HCT116 (cell line): ENCODE data around the gene AMER3. TPM values are rescaled to one million over a fixed set of nuclear protein-coding genes. Genes with fewer than 3 reads are reported as not detected.

Experiments
- ATAC-seq: fragments of 200-7000 bp; cut with Tn5 transposase; 2 replicates; pipeline ENCODE4 v1.9.1; 2020; ENCODE audit warnings: mild to moderate bottlenecking, moderate library complexity
- BruUV-seq: library from RNA; stranded (reverse); fragments of 400-500 nt; replicated peaks from 2 replicates; lab custom pipeline; 2021; lab: Mats Ljungman, UMichigan
- CTCF ChIA-PET: fragments of 300-600 bp; sonication (Branson Sonifier 250); formaldehyde crosslinking; loops from one replicate; lab custom pipeline; 2021; ENCODE audit warnings: antibody characterized with exemption; lab: Charles Lee
- POLR2A ChIA-PET: fragments of 300-600, 350-600 bp; sonication (Branson Sonifier 250); formaldehyde crosslinking; loops from one replicate; lab custom pipeline; 2021; ENCODE audit warnings: antibody characterized with exemption; lab: Charles Lee
- RAD21 ChIA-PET, 2 experiments: fragments of 300-600 bp; sonication (Branson Sonifier 250); formaldehyde crosslinking; loops; one replicate each; lab custom pipeline; 2023; ENCODE audit warnings: low total read pairs in 2 of 2; ENCODE audit not compliant: uncharacterized antibody in 2 of 2, unreplicated experiment in 2 of 2, low non-redundant PET in 1 of 2; lab: Charles Lee
- DNase-seq: peaks from one replicate; pipeline ENCODE4 v3.0.0-alpha.2; 2010; ENCODE audit warnings: low read depth, low spot score
- H2AFZ ChIP-seq: fragments of 200-600 bp; shearing (Covaris generic), sonication (generic); 2 replicates; pipeline ENCODE4 v1.6.1; 2017; ENCODE audit warnings: low read depth, mixed run types, mixed read lengths, antibody characterized with exemption, low read length; ENCODE audit not compliant: poor library complexity, severe bottlenecking
- H3K27ac ChIP-seq: 2 replicates; pipeline ENCODE4 v1.5.1; 2012; ENCODE audit warnings: low read depth, low read length
- H3K27me3 ChIP-seq: fragments of 200-600 bp; sonication (generic); 2 replicates; pipeline ENCODE4 v1.6.1; 2016; ENCODE audit warnings: mixed run types, low read length, mixed read lengths; ENCODE audit not compliant: insufficient read depth
- H3K36me3 ChIP-seq, 2 experiments: fragments of 200-500 bp in 1 of 2; fragments of 200-600 bp in 1 of 2; sonication (Bioruptor generic) in 1 of 2; sonication (generic) in 1 of 2; 2 replicates each; pipeline versions ENCODE4 v1.5.1 to v1.6.1; 2014 to 2016; ENCODE audit warnings: low read length in 2 of 2, inconsistent platforms in 1 of 2, mixed read lengths in 1 of 2, mixed run types in 1 of 2; ENCODE audit not compliant: insufficient read depth in 2 of 2, control insufficient read depth in 1 of 2
- H3K4me1 ChIP-seq, 2 experiments: fragments of 200-600 bp in 1 of 2; sonication (generic) in 1 of 2; 2 replicates each; pipeline versions ENCODE4 v1.5.1 to v1.6.1; 2012 to 2017; ENCODE audit warnings: low read length in 2 of 2, inconsistent platforms in 1 of 2, mild to moderate bottlenecking in 1 of 2, mixed read lengths in 1 of 2, mixed run types in 1 of 2, moderate library complexity in 1 of 2; ENCODE audit not compliant: insufficient read depth in 2 of 2, control insufficient read depth in 1 of 2
- H3K4me2 ChIP-seq: fragments of 200-600 bp; sonication (generic); 2 replicates; pipeline ENCODE4 v1.6.1; 2017; ENCODE audit warnings: mixed run types, low read length, mixed read lengths
- H3K4me3 ChIP-seq, 2 experiments: fragments of 200-600 bp in 1 of 2; sonication (generic) in 1 of 2; replicated peaks in 1 of 2; 2 replicates each; pipeline ENCODE4 v1.5.1; 2011 to 2016; ENCODE audit warnings: low read length in 2 of 2, control low read depth in 1 of 2, low read depth in 1 of 2, mild to moderate bottlenecking in 1 of 2, mixed read lengths in 1 of 2, mixed run types in 1 of 2
- H3K79me2 ChIP-seq: fragments of 200-600 bp; sonication (generic); 2 replicates; pipeline ENCODE4 v1.6.1; 2017; ENCODE audit warnings: mild to moderate bottlenecking, mixed run types, low read length, moderate library complexity, mixed read lengths; ENCODE audit not compliant: insufficient read depth
- H3K9ac ChIP-seq: fragments of 200-600 bp; sonication (generic); 2 replicates; pipeline ENCODE4 v1.6.1; 2016; ENCODE audit warnings: low read length, mixed read lengths
- H3K9me2 ChIP-seq: fragments of 200-600 bp; sonication (generic), shearing (Covaris generic); 2 replicates; pipeline ENCODE4 v1.6.1; 2017; ENCODE audit warnings: mixed run types, mild to moderate bottlenecking, moderate library complexity; ENCODE audit not compliant: insufficient read depth
- H3K9me3 ChIP-seq, 2 experiments: fragments of 200-500 bp in 1 of 2; fragments of 200-600 bp in 1 of 2; sonication (Bioruptor generic) in 1 of 2; sonication (generic) in 1 of 2; 2 replicates each; pipeline ENCODE4 v1.6.1; 2014 to 2017; ENCODE audit warnings: low read length in 2 of 2, mixed read lengths in 2 of 2, inconsistent platforms in 1 of 2, low read depth in 1 of 2, mild to moderate bottlenecking in 1 of 2, mixed run types in 1 of 2, moderate library complexity in 1 of 2; ENCODE audit not compliant: control insufficient read depth in 1 of 2, insufficient read depth in 1 of 2
- H4K20me1 ChIP-seq: fragments of 200-600 bp; sonication (generic), shearing (Covaris generic); 2 replicates; pipeline ENCODE4 v1.6.1; 2017; ENCODE audit warnings: mixed run types, mild to moderate bottlenecking, moderate library complexity; ENCODE audit not compliant: insufficient read depth
- ATF3 ChIP-seq: IDR thresholded peaks from 2 replicates; pipeline ENCODE4 v1.6.1; 2012
- CTCF ChIP-seq, 3 experiments: fragments of 200-600 bp in 1 of 3; sonication (generic) in 1 of 3; IDR thresholded peaks in 2 of 3; conservative IDR thresholded peaks in 1 of 3; 2 replicates each; pipeline ENCODE4 v1.5.1; 2012 to 2017; ENCODE audit warnings: low read depth in 2 of 3, low read length in 2 of 3, antibody characterized with exemption in 1 of 3, borderline replicate concordance in 1 of 3, control low read depth in 1 of 3, mild to moderate bottlenecking in 1 of 3, mixed read lengths in 1 of 3, mixed run types in 1 of 3, moderate library complexity in 1 of 3; ENCODE audit not compliant: insufficient read depth in 1 of 3
- intact Hi-C: fragments of 100-400 bp; cut with micrococcal nuclease; formaldehyde crosslinking; loops from 2 replicates; pipeline ENCODE4 v1.10.0; 2022
- total RNA-seq: library from RNA; stranded (reverse); gene quantifications from one replicate; pipeline ENCODE4 v1.2.1, GENCODE V29; 2021; ENCODE audit not compliant: unreplicated experiment

Gene AMER3
- total RNA-seq, 1 experiment from 2014 or later, result not detected

- Histone ChIP-seq H3K27ac (no peak overlapping the region), H3K4me2 (no peak overlapping the region), H3K36me3 (no peaks in the 10 kb centered on the region), H3K9me3 (no peaks in the 10 kb centered on the region), H3K4me1 (peaks cover 4 to 14% of the 10 kb centered on the region in 2 experiments; a peak in 2 of 4 replicates), H3K4me3 (no peak overlapping the region), H3K79me2 (no peaks in the 10 kb centered on the region), H4K20me1 (no peaks in the 10 kb centered on the region), H3K9ac (no peak overlapping the region), H2AFZ (no peak overlapping the region), H3K27me3 (no peaks in the 10 kb centered on the region), H3K9me2 (no peaks in the 10 kb centered on the region)
- DNase-seq (no peak), ATAC-seq (no peak)
- no TSS peak for BruUV-seq
- ChIA-PET POLR2A (no interaction called here), CTCF (interaction anchor here (0.7 to 1.9 kb wide), 2 partner anchors 55 to 221 kb away, joined by 3 to 6 read pairs; no protein-coding TSS in a partner anchor), RAD21 (no interaction called here)
- intact Hi-C loops, result loop anchor here (5.0 to 10.0 kb wide), 3 partner anchors 251 to 541 kb away; partner anchors contain the start of gene PLEKHB2
- no peak for TF ChIP-seq CTCF (IDR thresholded peaks at IDR 0.05 in 2 of 3, conservative IDR thresholded peaks at IDR 0.05 in 1 of 3; ENCODE audit: borderline replicate concordance in 1 of 3, insufficient read depth in 1 of 3, low read depth in 2 of 3, low read length in 2 of 3)
- TF ChIP-seq ATF3, result no peak
These were observed 41.0 kb downstream of the AMER3 start for GRCh38 chr2:130796290-130796689.
